Stimulated activated CD8-positive, alpha-beta memory T cell treated with anti-CD3 and anti-CD28 coated beads, Interleukin-4, amount 100 ng/mL, for 24 hours (primary cell): ENCODE results near the gene OR2T11.
A peak's percentile ranks its signal among the peaks of the same experiment; 100 is the strongest.
"Not testable (repeated sequence)": the region's sequence is repeated elsewhere in the genome, so short reads cannot be mapped to it uniquely, and the experiment has no call there.

ENCODE experiments used
- DNase-seq: peaks from one replicate; pipeline ENCODE4 v3.0.0-alpha.2; 2020; ENCODE audit warnings: low read depth

The OR2T11 gene

DNA sequence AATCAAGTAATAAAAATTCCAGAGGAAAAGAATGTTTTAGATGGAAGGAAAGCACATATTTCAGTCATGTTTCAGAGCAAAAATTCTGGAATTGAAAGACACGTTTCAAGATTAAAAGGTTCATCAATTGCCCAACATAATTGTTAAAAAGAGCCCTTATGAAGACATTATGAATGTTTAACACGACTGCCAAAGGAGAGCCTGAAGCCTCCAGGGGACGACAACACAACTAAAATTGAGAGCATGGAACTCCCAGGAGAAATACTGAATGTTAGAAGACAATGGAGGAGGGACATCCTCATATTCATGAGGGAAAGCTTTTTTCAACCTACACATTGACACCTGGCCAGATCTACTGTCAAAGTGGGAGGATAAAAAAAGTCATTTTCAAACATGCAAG is 16.0 kb downstream of the OR2T11 start:
- DNase-seq = peak; percentile 22

GRCh38 chr1:248618119-248618518 is 16.8 kb downstream of the OR2T11 start:
- no peak for DNase-seq

GRCh38 chr1:248613742-248614141 is 21.1 kb downstream of the OR2T11 start:
- no peak for DNase-seq

DNA sequence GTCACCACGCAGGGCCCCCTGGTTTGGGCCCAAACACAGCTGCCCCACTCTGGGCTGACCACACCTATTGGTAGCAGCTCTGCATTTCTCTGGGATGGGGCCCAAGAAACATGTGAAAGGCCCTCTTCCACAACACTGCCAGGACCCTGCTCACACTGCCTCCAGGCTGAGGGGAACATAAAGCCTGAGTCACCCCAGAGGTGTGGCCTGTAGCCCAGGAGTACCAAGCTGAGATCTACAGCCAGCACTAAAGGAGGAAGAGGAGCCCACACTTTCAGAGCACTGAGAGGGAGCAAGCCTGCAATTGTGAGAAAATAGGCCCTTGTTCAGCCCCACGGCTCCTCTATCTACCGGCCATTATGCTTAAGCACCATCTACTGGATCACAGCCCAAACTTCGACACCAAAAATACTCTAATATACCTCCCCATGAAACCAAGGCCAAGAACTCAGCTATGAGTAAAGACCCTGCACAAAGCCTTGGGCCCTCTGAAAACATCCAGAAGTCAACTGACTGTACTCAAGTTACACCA is 22.9 kb downstream of the OR2T11 start:
- DNase-seq = no peak

DNA sequence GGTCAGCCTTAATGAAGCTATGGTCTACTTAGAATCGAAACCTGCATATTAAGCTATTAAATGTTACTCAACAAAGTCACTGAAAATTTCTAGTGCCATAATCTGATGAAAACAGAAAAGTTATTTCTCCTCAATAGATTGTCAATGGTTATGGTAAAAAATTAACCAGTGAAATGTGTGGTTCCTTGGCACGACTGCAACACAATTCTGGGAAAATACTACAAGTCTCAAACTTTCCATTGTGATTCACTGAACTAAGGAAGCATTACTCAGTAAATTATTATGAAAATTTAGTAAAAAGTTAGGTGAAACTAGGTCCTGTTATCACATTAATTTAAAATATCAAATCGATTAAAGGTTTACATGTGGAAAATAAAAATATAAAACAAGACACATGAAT is 24.6 kb downstream of the OR2T11 start:
- DNase-seq = no peak

GRCh38 chr1:248599396-248599795 is 35.5 kb downstream of the OR2T11 start:
- no peak for DNase-seq

GRCh38 chr1:248597589-248597988 is 37.3 kb downstream of the OR2T11 start, which contains the start of gene OR2T10:
Gene OR2T10 (minus strand): TSS chr1:248597700. CDS start chr1:248593768, 3,932 bp downstream.
- no peak for DNase-seq

DNA sequence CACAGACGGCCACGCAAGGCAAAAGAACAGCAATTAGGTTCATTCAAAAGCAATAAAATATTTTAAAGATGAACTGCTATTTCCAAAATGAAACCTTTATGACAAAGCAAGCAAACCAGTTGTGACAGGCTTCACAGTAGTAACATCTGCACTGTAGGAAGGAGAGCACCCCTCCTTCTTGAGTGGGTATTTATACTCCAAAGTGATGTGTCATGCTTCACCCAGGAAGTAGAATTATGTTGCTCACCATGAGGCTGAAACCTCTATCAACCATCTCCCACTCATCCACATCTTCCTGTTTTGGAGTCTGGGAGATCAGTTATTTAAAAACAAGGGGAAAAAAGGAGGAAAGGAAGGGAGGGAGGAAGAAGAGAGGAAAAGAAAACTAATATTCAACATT is 38.3 kb downstream of the OR2T11 start:
- DNase-seq = no peak

GRCh38 chr1:248593226-248593625 is 41.7 kb downstream of the OR2T11 start:
- DNase-seq = no peak

- no peak for DNase-seq
Measured at GRCh38 chr1:248592655-248593054, 42.2 kb downstream of the OR2T11 start.

DNA sequence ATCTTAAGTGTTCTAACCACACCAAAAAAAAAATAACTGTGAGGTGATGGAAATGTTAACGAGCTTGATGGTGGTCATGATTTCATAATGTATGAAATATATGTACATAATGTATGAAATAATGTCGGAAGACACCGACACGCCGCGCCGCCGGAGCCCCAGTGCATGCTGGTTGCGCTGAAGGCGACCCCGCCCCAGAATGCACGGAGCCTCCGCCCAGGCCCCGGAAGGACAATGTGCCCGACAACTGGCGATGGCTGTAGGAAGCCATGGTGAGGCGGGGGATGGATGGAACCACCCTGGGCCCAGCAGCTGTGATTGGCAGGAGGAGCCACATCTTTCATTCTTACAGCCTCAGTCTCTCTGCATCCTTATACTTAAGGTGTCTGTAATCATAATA is 44.8 kb downstream of the OR2T11 start:
- DNase-seq = no peak

DNA sequence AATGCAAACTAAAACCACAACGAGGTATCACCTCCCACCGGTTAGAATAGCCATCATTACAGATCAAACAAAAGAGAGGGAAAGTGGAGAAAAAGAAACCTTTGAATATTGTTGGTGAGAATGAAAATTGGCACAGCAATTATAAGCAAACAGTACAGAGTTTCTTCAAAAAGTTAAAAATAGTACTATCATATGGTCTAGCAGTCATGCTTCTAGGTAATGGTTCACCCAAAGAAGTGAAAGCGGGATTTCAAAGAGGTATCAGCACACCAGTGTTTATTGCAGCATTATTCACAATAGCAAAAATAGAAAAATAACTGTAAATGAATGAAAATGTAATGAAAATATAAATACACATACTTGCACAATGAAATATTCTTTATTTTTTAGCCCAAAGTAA is 45.6 kb downstream of the OR2T11 start:
- DNase-seq = no peak

- no peak for DNase-seq
Measured at GRCh38 chr1:248585266-248585665, 49.6 kb downstream of the OR2T11 start.

GRCh38 chr1:248576260-248576980 is 58.5 kb downstream of the OR2T11 start:
- DNase-seq = no peak

- DNase-seq = not testable (repeated sequence)
Measured at GRCh38 chr1:248574657-248575056, 60.2 kb downstream of the OR2T11 start, which contains the start of gene OR2T34. Gene OR2T34 (minus strand): TSS chr1:248574757. CDS start chr1:248574757, 0 bp downstream.

- not testable (repeated sequence) for DNase-seq
Measured at GRCh38 chr1:248573856-248574255, 61.0 kb downstream of the OR2T11 start.
